Stimulated activated CD8-positive, alpha-beta memory T cell treated with anti-CD3 and anti-CD28 coated beads, Interleukin-2, amount 100 ng/mL, for 48 hours (primary cell): ENCODE results near the gene ST6GAL1.
"Not testable (repeated sequence)": the region's sequence is repeated elsewhere in the genome, so short reads cannot be mapped to it uniquely, and the experiment has no call there.

ENCODE experiments used
- DNase-seq, 2 donors: peaks; one replicate each; pipeline ENCODE4 v3.0.0-alpha.2; 2020; ENCODE audit warnings: low read depth in 2 of 2

Gene ST6GAL1

GRCh38 chr3:186930143-186930640, at the start of gene ST6GAL1:
TSS of gene ST6GAL1 (plus strand) at chr3:186930526. CDS start at chr3:187042704, 112,178 bp downstream.
- peak; percentile 58 to 62 for DNase-seq

GRCh38 chr3:186882150-186882524, 48.2 kb upstream of the ST6GAL1 start:
- no peak for DNase-seq

- peak; percentile 27 to 44 for DNase-seq
Observed at GRCh38 chr3:186882881-186883685, 47.2 kb upstream of the ST6GAL1 start.

- no peak for DNase-seq
Observed at GRCh38 chr3:186883686-186884058, 46.7 kb upstream of the ST6GAL1 start.

GRCh38 chr3:186884868-186885267, 45.5 kb upstream of the ST6GAL1 start:
- DNase-seq = not testable (repeated sequence)

- DNase-seq = no peak
Observed at GRCh38 chr3:186886202-186886981, 43.9 kb upstream of the ST6GAL1 start.

- not testable (repeated sequence) for DNase-seq
Observed at GRCh38 chr3:186887507-186887938, 42.8 kb upstream of the ST6GAL1 start.

- no peak for DNase-seq
Observed at GRCh38 chr3:186888569-186888968, 41.8 kb upstream of the ST6GAL1 start.

GRCh38 chr3:186889698-186890097, 40.6 kb upstream of the ST6GAL1 start:
- DNase-seq = not testable (repeated sequence)

- no peak for DNase-seq
Observed at GRCh38 chr3:186890911-186891310, 39.4 kb upstream of the ST6GAL1 start.

- not testable (repeated sequence) for DNase-seq
Observed at GRCh38 chr3:186893071-186893470, 37.3 kb upstream of the ST6GAL1 start.

GRCh38 chr3:186895406-186895805, 34.9 kb upstream of the ST6GAL1 start:
- DNase-seq = no peak

GRCh38 chr3:186896006-186896405, 34.3 kb upstream of the ST6GAL1 start:
- no peak for DNase-seq

- DNase-seq = no peak
Observed at GRCh38 chr3:186896875-186897274, 33.5 kb upstream of the ST6GAL1 start.

- no peak for DNase-seq
Observed at GRCh38 chr3:186901135-186901734, 29.1 kb upstream of the ST6GAL1 start.

GRCh38 chr3:186902154-186902553, 28.2 kb upstream of the ST6GAL1 start:
- DNase-seq = no peak

GRCh38 chr3:186902713-186903112, 27.6 kb upstream of the ST6GAL1 start:
- DNase-seq = no peak

- not testable (repeated sequence) for DNase-seq
Observed at GRCh38 chr3:186903676-186904075, 26.6 kb upstream of the ST6GAL1 start.

GRCh38 chr3:186907075-186907474, 23.3 kb upstream of the ST6GAL1 start:
- not testable (repeated sequence) for DNase-seq

- DNase-seq = peak; percentile 48 to 62
Observed at GRCh38 chr3:186909078-186909853, 21.1 kb upstream of the ST6GAL1 start.
